AG04449 (cell line): Measurements from ENCODE around the gene TNFAIP2.

Experiments
- CTCF ChIA-PET: fragments of 350-600 bp; formaldehyde crosslinking; extraction: SDS; loops from one replicate; lab custom pipeline; 2021; ENCODE audit warnings: antibody characterized with exemption; lab: Yijun Ruan, JAX
- POLR2A ChIA-PET: fragments of 400-600, 350-600 bp; formaldehyde crosslinking; extraction: SDS; loops from one replicate; lab custom pipeline; 2020; ENCODE audit warnings: antibody characterized with exemption, inconsistent platforms; lab: Yijun Ruan, JAX
- DNase-seq: peaks from one replicate; pipeline ENCODE4 v3.0.0-alpha.2; 2010; ENCODE audit warnings: low read depth, low spot score
- H3K4me3 ChIP-seq: 2 replicates; pipeline ENCODE4 v1.5.1; 2011; ENCODE audit warnings: low read depth, mild to moderate bottlenecking, control low read depth, low read length
- CTCF ChIP-seq: IDR thresholded peaks from one replicate; pipeline ENCODE4 v1.5.1; 2011; ENCODE audit warnings: mild to moderate bottlenecking, moderate library complexity, low read length, control low read depth, inconsistent platforms; ENCODE audit not compliant: insufficient read depth; ENCODE audit errors: missing control alignments

TNFAIP2 gene

GRCh38 chr14:103122947-103123633, at the start of gene TNFAIP2:
TSS of gene TNFAIP2 (plus strand) at chr14:103123461. CDS start at chr14:103126458, 2,997 bp downstream.
- H3K4me3 ChIP-seq = peak within 1 kb of the TSS; percentile 39
- TF ChIP-seq CTCF = no peak
- CTCF ChIA-PET = no interaction called here
- DNase-seq = no peak
- POLR2A ChIA-PET = no interaction called here

GRCh38 chr14:103073876-103074728, 49.2 kb upstream of the TNFAIP2 start:
- POLR2A ChIA-PET = interaction anchor here (0.5 to 0.9 kb wide), 2 partner anchors 51 to 117 kb away, joined by 3 read pairs; no protein-coding TSS in a partner anchor
- CTCF ChIA-PET = interaction anchor here (0.6 to 6.9 kb wide), 32 partner anchors 9 to 379 kb away, joined by 3 to 88 read pairs (median 5); partner anchors contain the start of gene CDC42BPB
- H3K4me3 ChIP-seq = no peak overlapping the region
- DNase-seq = no peak
- no peak for TF ChIP-seq CTCF

- peak overlapping the region; percentile 45; the same call in 1 of the 2 replicates for H3K4me3 ChIP-seq
- CTCF ChIA-PET = interaction anchor here (0.6 to 6.9 kb wide), 42 partner anchors 7 to 380 kb away, joined by 3 to 88 read pairs (median 4); partner anchors contain the start of genes CDC42BPB and LBHD2
- no peak for DNase-seq
- POLR2A ChIA-PET = interaction anchor here (0.5 to 0.9 kb wide), 2 partner anchors 52 to 118 kb away, joined by 3 read pairs; no protein-coding TSS in a partner anchor
- TF ChIP-seq CTCF = no peak
Observed at GRCh38 chr14:103074729-103075367, 48.4 kb upstream of the TNFAIP2 start.

GRCh38 chr14:103078420-103078749, 44.9 kb upstream of the TNFAIP2 start:
- no peak overlapping the region for H3K4me3 ChIP-seq
- peak; percentile 84 for TF ChIP-seq CTCF
- no peak for DNase-seq
- POLR2A ChIA-PET = no interaction called here
- CTCF ChIA-PET = interaction anchor here (0.7 to 6.9 kb wide), 9 partner anchors 18 to 383 kb away, joined by 3 to 55 read pairs (median 8); partner anchors contain the start of gene CDC42BPB

- ChIA-PET POLR2A (no interaction called here), CTCF (interaction anchor here (0.6 to 6.9 kb wide), 14 partner anchors 10 to 387 kb away, joined by 3 to 55 read pairs (median 4); partner anchors contain the start of gene CDC42BPB)
- TF ChIP-seq CTCF = no peak
- DNase-seq = no peak
- no peak overlapping the region for H3K4me3 ChIP-seq
Observed at GRCh38 chr14:103078860-103079587, 44.2 kb upstream of the TNFAIP2 start.
